Measurements from ENCODE around the gene NTN1. TPM values are rescaled to one million over a fixed set of nuclear protein-coding genes. Genes with fewer than 3 reads are reported as not detected.

Gene NTN1
- total and polyA plus RNA-seq, 2 experiments from 2014 or later: 0.11 to 0.21 TPM

- no peak overlapping the region for H3K9ac ChIP-seq
- H3K9me2 ChIP-seq (ENCODE audit: insufficient read depth): no peaks in the 10 kb centered on the region
- H3K4me3 ChIP-seq: no peak overlapping the region
- no peaks in the 10 kb centered on the region for H3K9me3 ChIP-seq (ENCODE audit: low read depth)
- H3K4me2 ChIP-seq (ENCODE audit: unreplicated experiment): no peak overlapping the region
- no peaks in the 10 kb centered on the region for H3K36me3 ChIP-seq (ENCODE audit: low read depth)
- no peaks in the 10 kb centered on the region for H3K27me3 ChIP-seq (replicated peaks; ENCODE audit: insufficient read depth)
- H3K79me2 ChIP-seq (ENCODE audit: insufficient read depth): no peaks in the 10 kb centered on the region
- WGBS, 2 experiments (ENCODE audit: low coverage in 1 of 2, low lambda C conversion rate in 2 of 2, missing lambda C conversion rate in 2 of 2): 90 to 94% methylated on average over 2 of the region's 2 CpGs
- in situ Hi-C loops (cut with MboI): no loop called here
- H3K27ac ChIP-seq: no peak overlapping the region
- no peak overlapping the region for H2AFZ ChIP-seq
- H3K4me1 ChIP-seq (ENCODE audit: insufficient read depth): peaks cover 36% of the 10 kb centered on the region
- H4K20me1 ChIP-seq (ENCODE audit: insufficient read depth): no peaks in the 10 kb centered on the region
- peaks cover 9% of the 10 kb centered on the region; the same call in 1 of the 2 replicates for H3F3A ChIP-seq (ENCODE audit: insufficient read depth)
- TF ChIP-seq EZH2phosphoT487 (IDR thresholded peaks at IDR 0.05; ENCODE audit: insufficient read depth, low read depth): no peak
- TF ChIP-seq EZH2 (IDR thresholded peaks at IDR 0.05; ENCODE audit: insufficient read depth, poor library complexity, severe bottlenecking): no peak
- no peak for DNase-seq
These were observed 266.0 kb downstream of the NTN1 start for GRCh38 chr17:9287306-9287705.

GRCh38 chr17:9290226-9290613 is 268.9 kb downstream of the NTN1 start:
- Histone ChIP-seq H2AFZ (no peak overlapping the region), H3F3A (ENCODE audit: insufficient read depth) (peaks cover 9% of the 10 kb centered on the region; the same call in 1 of the 2 replicates), H3K4me1 (ENCODE audit: insufficient read depth) (peaks cover 23% of the 10 kb centered on the region), H3K36me3 (ENCODE audit: low read depth) (no peaks in the 10 kb centered on the region), H4K20me1 (ENCODE audit: insufficient read depth) (no peaks in the 10 kb centered on the region), H3K27ac (no peak overlapping the region), H3K9me3 (ENCODE audit: low read depth) (no peaks in the 10 kb centered on the region), H3K4me3 (no peak overlapping the region), H3K4me2 (ENCODE audit: unreplicated experiment) (peak overlapping the region; percentile 30), H3K79me2 (ENCODE audit: insufficient read depth) (no peaks in the 10 kb centered on the region), H3K27me3 (replicated peaks; ENCODE audit: insufficient read depth) (no peaks in the 10 kb centered on the region), H3K9me2 (ENCODE audit: insufficient read depth) (no peaks in the 10 kb centered on the region), H3K9ac (no peak overlapping the region)
- no peak for TF ChIP-seq EZH2phosphoT487 (IDR thresholded peaks at IDR 0.05; ENCODE audit: insufficient read depth, low read depth)
- no peak for TF ChIP-seq EZH2 (IDR thresholded peaks at IDR 0.05; ENCODE audit: insufficient read depth, poor library complexity, severe bottlenecking)
- in situ Hi-C loops (cut with MboI): no loop called here
- 79 to 83% methylated on average over 7 of the region's 7 CpGs for WGBS, 2 experiments (ENCODE audit: low coverage in 1 of 2, low lambda C conversion rate in 2 of 2, missing lambda C conversion rate in 2 of 2)
- DNase-seq: no peak

- no peak overlapping the region for H3K27ac ChIP-seq
- no peak overlapping the region for H3K9ac ChIP-seq
- H3K4me1 ChIP-seq (ENCODE audit: insufficient read depth): peaks cover 9% of the 10 kb centered on the region
- H3F3A ChIP-seq (ENCODE audit: insufficient read depth): peaks cover 9% of the 10 kb centered on the region; the same call in 1 of the 2 replicates
- TF ChIP-seq EZH2phosphoT487 (IDR thresholded peaks at IDR 0.05; ENCODE audit: insufficient read depth, low read depth): no peak
- no peak for TF ChIP-seq EZH2 (IDR thresholded peaks at IDR 0.05; ENCODE audit: insufficient read depth, poor library complexity, severe bottlenecking)
- no peaks in the 10 kb centered on the region for H3K36me3 ChIP-seq (ENCODE audit: low read depth)
- no peaks in the 10 kb centered on the region for H3K9me2 ChIP-seq (ENCODE audit: insufficient read depth)
- in situ Hi-C loops (cut with MboI): no loop called here
- H3K4me2 ChIP-seq (ENCODE audit: unreplicated experiment): no peak overlapping the region
- H3K27me3 ChIP-seq (replicated peaks; ENCODE audit: insufficient read depth): no peaks in the 10 kb centered on the region
- H2AFZ ChIP-seq: no peak overlapping the region
- no peaks in the 10 kb centered on the region for H4K20me1 ChIP-seq (ENCODE audit: insufficient read depth)
- H3K4me3 ChIP-seq: no peak overlapping the region
- peak; percentile 49 for DNase-seq
- H3K79me2 ChIP-seq (ENCODE audit: insufficient read depth): no peaks in the 10 kb centered on the region
- H3K9me3 ChIP-seq (ENCODE audit: low read depth): no peaks in the 10 kb centered on the region
- 21 to 23% methylated on average over 8 of the region's 8 CpGs for WGBS, 2 experiments (ENCODE audit: low coverage in 1 of 2, low lambda C conversion rate in 2 of 2, missing lambda C conversion rate in 2 of 2)
These were observed 270.7 kb downstream of the NTN1 start for GRCh38 chr17:9291912-9292560.

GRCh38 chr17:9292561-9292941 is 271.2 kb downstream of the NTN1 start:
- peaks cover 9% of the 10 kb centered on the region; the same call in 1 of the 2 replicates for H3F3A ChIP-seq (ENCODE audit: insufficient read depth)
- WGBS, 2 experiments (ENCODE audit: low coverage in 1 of 2, low lambda C conversion rate in 2 of 2, missing lambda C conversion rate in 2 of 2): 74 to 77% methylated on average over 2 of the region's 2 CpGs

More at GRCh38 chr17:9292561-9292941, 271.2 kb downstream of the NTN1 start:
- Histone ChIP-seq H3K4me3 (no peak overlapping the region), H3K4me1 (ENCODE audit: insufficient read depth) (peaks cover 9% of the 10 kb centered on the region), H3K27me3 (replicated peaks; ENCODE audit: insufficient read depth) (no peaks in the 10 kb centered on the region), H3K9me2 (ENCODE audit: insufficient read depth) (no peaks in the 10 kb centered on the region), H3K9me3 (ENCODE audit: low read depth) (no peaks in the 10 kb centered on the region), H3K36me3 (ENCODE audit: low read depth) (no peaks in the 10 kb centered on the region), H3K4me2 (ENCODE audit: unreplicated experiment) (no peak overlapping the region), H3K27ac (no peak overlapping the region), H2AFZ (no peak overlapping the region), H3K79me2 (ENCODE audit: insufficient read depth) (no peaks in the 10 kb centered on the region), H3K9ac (no peak overlapping the region), H4K20me1 (ENCODE audit: insufficient read depth) (no peaks in the 10 kb centered on the region)
- no peak for DNase-seq
- TF ChIP-seq EZH2 (IDR thresholded peaks at IDR 0.05; ENCODE audit: insufficient read depth, poor library complexity, severe bottlenecking) (no peak), EZH2phosphoT487 (IDR thresholded peaks at IDR 0.05; ENCODE audit: insufficient read depth, low read depth) (no peak)
- in situ Hi-C loops (cut with MboI): no loop called here

Small RNA genes within 50 kb of the gene (small RNA-seq; reads per million reads assigned to genes)
- gene AC005695.3 (ENCODE audit: low read depth, low replicate concordance): not detected

Other genes starting within 250 kb of the NTN1 start
- gene MFSD6L, start 222.1 kb upstream of the NTN1 start, total RNA-seq (2014; rRNA removed; shearing (Covaris generic)): not detected in 2 replicates
- gene MFSD6L, start 222.1 kb upstream of the NTN1 start, polyA plus RNA-seq (2016; fragmentation: Nextera tagmentation; extraction: Ambion mirVana): not detected in 2 replicates
- gene PIK3R6, start 153.8 kb upstream of the NTN1 start, total RNA-seq (2014; rRNA removed; shearing (Covaris generic)): under 0.01 and 0.43 TPM in 2 replicates
- gene PIK3R6, start 153.8 kb upstream of the NTN1 start, polyA plus RNA-seq (2016; fragmentation: Nextera tagmentation; extraction: Ambion mirVana): 0.46 and 0.63 TPM in 2 replicates
- gene PIK3R5, start 55.8 kb upstream of the NTN1 start, total RNA-seq (2014; rRNA removed; shearing (Covaris generic)): 0.11 TPM in 1 of 2 replicates, not detected in the other
- not detected in 2 replicates for gene PIK3R5, start 55.8 kb upstream of the NTN1 start, polyA plus RNA-seq (2016; fragmentation: Nextera tagmentation; extraction: Ambion mirVana)